ENCODE results near the gene DPP8.
"Not testable (repeated sequence)": the region's sequence is repeated elsewhere in the genome, so short reads cannot be mapped to it uniquely, and the experiment has no call there.

DPP8 gene

DNA sequence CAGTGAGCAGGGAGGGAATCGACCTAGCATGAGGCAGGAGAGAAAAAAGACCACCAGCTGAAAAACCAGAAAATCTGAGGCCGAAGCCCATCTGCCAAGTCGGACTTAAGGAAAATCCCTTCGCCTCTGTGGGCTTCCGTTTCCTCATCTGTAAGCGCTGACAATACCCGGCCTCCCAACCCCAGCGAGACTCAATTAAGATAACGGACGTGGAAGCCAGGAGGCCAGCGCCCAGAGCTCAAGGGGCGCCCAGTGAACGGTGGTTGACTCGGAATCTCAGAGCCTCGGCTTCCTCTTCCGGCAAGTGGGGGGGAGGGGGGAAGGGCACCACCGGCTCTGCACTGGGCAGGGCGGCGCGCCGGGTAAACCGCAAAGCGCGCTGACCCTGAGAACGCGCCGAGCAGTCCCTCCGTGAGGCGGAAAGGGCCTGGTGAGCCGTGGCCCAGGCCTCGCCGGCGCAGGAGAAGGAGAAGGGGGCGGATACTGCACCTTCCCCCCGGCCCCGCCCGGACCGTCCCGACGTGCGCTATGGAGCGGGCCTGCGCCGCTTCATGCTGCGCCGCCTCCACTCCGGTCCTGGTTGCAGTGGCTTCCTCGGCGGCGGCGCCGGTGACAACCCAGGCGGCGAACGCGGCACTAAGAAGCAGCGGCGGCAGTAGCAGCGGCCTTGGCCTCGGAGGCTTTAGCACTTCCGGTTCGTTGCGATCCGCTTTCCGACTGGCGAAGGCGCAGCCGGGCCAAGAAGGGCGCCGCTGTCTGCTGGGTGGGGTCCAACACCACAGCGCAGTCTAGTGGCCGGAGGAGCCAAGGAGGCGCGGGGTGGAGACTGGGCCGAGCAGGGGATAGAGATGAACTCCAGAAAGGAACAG lies at the start of gene DPP8:
Gene DPP8, minus strand, starts transcription at position 693 of the 869 bp plus-strand sequence. CDS start 5,136 bp downstream, outside the sequence.
- peak; percentile 68 for DNase-seq

DNA sequence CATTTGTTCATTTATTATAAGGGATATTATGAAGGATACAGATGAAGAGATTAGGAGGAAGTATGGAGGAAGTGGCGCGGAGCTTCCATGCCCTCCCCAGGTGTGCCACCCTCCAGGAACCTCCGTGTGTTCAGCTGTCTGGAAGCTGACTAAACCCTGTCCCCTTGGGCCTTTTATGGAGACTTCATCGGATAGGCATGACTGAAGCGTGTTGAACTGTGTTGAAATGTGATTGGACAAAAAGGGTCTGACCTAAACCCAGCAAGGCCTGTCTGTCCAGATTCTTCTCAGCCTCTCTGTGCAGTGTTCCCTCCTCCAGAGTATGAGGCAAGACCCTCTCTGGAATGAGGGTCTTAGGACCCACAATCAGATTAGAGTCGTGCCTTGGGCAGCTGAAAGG lies 44.4 kb upstream of the DPP8 start:
- no peak for DNase-seq

DNA sequence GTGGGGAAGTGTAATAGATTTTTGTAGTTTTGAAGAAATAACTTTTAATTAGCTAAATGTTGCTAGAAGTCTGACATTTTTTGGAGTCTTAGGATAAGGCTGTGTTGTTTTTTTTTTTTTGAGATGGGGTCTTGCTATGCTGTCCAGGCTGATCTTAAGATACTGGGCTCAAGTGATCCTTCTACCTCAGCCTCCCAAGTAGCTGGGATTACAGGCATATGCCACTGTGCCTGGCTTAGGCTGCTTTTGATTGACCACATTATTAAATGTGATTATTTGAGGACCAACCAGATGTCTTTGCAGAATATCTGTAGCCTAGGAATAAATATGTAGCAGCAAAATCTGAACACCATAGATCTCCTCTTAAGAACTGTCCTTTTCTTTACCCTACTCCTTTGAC lies 42.5 kb upstream of the DPP8 start:
- DNase-seq = no peak

DNA sequence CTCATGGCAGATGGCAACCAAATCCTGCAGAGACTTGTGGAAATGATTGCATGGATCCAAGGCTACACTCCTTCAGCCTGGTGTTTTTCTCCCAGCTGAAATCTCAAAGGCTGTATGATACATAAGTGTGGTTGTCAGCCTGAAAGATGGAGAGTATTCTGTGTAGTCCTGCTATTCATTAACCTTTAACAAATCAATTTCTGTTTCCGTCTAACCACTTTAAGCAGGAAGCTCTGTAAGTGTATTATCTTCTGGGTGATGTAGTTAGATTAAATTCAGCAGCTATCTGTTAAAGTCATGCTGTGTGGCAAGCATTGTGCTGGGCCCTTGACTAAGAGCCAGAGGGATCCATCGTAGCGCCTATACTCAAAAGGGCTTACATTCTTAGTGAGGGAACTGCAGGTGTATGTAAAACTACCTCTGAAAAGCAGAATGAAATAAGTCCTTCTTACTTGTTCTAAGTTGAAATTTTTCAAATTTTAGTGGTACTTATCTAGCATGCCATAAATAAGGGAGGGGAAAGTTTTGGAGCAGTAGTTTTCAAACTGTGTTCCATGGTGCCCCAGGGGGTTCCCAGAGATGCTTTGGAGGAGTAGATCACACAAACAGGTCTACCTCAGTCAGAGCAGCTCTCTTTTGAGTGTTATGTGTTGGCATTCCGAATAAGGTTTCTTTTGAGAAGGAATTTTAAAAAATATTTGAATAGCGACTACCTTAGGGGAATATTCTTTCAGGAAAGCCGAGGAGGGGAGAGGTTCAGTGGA lies 41.7 kb upstream of the DPP8 start:
- no peak for DNase-seq

DNA sequence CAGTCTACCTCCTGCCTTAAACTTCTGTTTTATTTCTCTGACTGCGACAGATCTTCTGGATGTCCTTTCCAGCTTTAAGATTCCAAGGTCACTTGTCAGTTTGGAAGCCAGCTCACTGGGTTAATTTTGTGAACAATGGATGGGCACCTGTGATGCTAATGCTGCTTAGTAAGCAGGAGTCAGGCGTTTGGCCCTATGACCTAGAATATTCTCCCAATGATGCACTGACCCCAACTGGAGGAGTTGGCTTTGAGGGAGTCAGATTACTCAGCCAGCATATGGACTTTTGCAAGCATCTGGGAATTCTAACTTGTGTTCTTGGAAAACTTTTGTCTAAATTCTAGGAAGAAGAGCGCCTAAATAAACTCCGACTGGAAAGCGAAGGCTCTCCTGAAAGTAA lies 40.8 kb upstream of the DPP8 start:
- DNase-seq = no peak

DNA sequence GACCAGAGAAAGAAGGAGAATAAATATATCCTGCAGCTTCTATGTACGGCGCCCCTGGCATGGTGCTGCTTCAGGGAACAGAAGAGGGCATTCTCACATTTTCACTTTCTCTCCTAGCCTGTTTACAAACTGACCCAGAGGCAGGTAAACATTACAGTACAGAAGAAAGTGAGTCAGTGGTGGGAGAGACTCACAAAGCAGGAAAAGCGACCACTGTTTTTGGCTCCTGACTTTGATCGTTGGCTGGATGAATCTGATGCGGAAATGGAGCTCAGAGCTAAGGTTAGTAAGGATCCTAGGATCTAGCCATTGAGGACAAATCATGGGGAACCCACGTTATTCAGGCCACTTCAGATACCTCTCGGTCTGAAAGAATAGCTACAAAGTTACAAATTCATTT lies 39.1 kb upstream of the DPP8 start:
- no peak for DNase-seq

DNA sequence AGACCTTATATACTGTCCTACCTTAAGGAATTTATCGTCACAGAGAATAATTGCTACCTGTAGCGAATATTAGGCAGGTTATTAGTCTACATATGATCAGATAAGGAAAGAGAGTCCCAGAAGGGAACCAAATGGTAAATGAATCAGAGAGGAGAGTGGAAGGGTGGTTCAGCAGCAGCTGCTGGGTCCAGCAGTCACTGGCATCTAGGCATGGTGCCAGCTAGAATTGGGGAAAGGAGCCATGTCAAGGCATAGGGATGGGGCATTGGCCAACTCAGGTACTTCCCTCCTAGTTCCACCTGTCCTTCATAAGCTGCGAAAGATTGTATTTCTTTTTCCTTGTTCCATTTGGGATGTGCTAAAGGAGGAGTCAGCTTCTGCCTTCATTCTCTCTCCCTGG lies 36.2 kb upstream of the DPP8 start:
- DNase-seq = no peak

DNA sequence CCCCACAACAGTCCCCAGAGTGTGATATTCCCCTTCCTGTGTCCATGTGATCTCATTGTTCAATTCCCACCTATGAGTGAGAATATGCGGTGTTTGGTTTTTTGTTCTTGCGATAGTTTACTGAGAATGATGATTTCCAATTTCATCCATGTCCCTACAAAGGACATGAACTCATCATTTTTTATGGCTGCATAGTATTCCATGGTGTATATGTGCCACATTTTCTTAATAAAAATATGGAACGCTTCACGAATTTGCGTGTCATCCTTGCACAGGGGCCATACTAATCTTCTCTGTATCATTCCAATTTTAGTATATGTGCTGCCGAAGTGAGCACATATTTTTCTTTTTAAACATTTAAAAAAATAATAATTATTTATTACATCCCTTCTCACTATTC lies 35.4 kb upstream of the DPP8 start:
- DNase-seq = not testable (repeated sequence)

DNA sequence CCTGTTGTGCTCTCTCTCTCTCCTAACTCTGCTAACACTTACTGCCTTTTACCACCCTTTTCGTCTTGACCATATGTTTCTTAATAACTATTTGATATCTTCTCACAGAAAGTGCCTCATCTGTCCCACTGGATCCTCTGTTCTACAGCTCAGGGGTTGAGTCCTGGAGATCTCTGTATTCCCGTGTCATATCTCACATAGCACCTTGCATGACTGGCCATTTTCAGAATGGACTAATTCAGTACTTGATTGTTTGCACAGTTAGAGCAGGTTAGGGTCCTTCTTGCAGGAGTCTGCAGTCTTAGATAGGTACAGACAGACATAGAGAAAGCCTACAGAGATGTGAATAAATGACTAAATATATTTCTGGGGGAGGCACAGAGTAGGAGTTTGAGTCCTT lies 33.7 kb upstream of the DPP8 start:
- no peak for DNase-seq

DNA sequence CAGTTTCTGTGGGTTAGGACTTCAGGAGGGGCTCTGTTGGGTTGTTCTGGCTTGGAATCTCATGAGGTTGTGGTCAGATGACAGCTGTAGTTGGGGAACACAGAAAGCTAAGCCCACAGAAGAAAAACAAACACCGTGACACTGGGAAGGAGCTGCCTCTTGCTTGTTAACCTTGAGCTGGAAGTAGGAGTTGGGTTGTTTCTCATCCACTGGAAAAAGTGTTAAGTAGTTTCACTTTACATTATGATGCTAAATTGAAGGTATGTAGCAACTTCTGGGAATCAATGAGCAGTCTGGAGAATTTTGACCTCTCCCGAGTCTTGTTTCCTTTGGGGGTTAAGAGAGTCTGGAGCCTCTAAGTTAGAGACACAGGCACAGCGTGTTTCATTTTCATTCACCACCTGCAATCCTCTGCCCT lies 33.2 kb upstream of the DPP8 start:
- no peak for DNase-seq

DNA sequence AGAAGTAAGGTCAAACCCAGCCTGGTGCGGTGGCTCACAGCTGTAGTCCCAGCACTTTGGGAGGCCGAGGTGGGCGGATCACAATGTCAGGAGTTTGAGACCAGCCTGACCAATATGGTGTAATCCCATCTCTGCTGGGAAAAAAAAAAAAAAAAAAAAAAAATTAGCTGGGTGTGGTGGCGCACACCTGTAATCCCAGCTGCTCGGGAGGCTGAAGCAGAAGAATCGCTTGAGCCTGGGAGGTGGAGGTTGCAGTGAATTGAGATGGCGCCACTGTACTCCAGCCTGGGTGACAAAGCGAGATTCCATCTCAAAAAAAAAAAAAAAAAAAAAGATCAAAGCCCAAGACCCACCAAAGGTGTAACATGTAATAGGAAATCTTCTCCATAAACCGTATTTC lies 31.8 kb upstream of the DPP8 start:
- DNase-seq = not testable (repeated sequence)

DNA sequence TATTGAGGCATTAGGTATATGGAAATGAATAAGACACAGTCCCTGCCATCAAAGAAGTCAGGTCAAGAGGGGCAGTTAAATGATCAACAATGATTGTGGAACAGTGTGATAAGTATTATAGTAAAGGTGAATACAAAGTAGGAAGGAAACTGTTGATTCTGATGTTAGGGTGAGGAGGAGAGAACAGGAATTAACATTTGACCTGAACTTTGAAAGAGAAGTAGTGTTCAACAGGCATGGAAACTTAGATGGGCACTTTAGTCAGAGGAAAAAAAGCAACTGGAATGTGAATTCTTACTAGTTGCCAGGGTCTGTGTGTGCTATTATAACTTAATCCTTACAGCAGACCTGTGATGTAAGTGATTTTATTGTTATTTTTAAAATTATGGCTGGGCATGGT lies 30.4 kb upstream of the DPP8 start:
- no peak for DNase-seq

DNA sequence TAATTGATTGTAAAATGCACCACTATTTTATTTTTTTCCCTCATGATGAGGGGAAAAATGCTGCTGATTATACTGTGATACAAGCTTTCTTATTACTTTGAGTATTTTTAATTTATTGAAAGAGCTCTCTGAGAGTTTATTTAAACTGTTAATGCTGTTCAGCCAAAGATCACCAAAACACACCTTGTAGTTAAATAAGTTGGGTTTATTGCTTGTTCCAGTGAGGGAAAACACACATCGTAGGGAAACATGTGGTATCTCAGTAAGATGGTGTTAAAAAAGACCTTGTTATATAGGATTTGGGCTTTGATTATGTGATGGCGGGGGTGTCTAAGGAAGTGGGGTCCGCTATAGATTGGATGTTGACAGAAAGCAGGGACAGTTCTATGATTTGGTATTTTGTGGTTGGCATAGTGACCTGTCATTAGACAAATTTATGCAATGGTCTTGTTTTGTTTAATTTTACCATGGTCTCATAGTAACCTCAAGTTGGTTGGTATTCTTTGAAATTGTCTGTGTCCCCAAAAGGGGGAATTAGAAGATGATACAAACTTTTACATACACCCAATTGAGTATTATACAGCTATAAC lies 23.8 kb upstream of the DPP8 start:
- DNase-seq = no peak

DNA sequence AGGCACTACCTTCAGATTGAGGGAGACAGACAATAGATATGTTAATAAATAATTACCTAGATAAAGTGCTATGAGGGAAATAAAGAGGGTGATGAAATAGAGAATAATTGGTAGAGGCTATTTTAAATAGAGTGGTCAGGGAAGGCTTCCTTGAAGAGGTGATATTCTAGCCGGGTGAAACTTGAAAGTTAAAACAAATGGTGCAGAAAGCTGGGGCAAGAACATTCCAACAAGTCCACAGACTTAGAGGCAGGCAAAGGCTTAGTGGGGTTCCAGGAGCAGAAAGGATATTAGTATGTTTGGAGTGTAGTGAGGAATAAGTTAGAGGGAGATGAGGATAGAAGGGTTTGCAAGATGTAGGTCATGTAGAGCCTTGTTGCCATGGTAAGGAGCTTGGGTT lies 22.8 kb upstream of the DPP8 start:
- DNase-seq = no peak

DNA sequence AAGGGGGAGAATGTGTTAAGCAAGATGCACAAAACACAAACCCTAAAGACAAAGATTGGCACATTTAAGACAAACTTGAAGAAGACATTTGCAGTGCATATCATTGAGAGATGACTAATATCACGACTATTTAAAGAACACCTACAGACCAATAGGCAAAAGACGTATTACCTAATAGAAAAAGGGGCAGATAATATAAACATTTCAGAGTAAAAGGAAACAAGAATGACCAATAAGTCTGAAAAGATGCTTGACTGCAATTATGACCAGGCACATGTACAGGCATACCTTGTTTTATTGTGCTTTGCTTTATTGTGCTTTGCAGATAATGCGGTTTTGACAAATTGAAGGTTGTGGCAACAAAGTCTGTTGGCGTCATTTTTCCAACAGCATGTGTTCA lies 17.7 kb upstream of the DPP8 start:
- DNase-seq = no peak

DNA sequence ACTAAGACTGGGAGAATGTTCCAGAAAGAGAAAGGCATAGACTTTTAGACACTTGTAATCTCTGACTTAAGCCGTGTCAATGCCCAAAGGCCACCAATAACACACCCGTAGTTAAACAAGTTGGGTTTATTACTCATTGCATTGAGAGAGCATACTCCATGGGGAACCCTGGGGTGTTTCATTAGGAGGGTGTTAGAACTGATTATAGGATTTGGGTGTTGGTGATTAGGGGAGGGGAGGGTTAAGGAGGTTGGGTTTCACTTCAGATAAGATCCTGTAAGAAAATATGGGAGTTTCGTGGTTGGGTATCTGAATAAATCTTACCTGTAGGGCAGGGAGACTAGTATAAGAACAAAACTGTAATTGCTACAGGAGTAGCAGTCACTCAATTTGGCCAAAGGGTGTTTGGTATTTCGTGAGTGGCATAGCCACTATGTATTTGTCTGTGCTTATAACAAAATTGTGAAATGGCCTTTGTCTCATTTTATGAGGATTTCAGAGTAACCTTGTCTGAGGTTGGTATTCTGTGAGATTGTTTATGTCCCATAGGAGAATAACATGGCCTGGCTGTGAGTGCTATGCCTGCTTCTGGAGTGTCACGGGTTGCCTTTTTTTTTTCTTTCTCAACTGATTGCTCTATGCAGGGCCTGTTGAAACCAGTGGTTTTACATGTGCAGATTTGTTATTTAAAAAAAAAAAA lies 15.7 kb upstream of the DPP8 start:
- DNase-seq = no peak

DNA sequence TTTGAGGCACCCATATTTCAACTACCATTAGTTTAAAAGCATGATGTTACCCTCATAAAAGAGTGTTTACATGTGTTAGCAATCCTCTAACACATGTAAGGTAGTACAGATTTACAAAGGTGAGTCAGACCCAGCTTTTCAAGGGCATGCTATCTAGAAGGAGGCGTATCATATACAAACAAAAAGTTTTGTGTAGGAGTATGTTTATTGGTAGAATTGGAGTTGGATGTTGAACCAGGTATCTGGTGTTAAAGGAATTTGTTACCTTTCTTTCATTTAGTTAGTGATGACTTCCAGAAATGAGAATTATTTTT lies 15.2 kb upstream of the DPP8 start:
- no peak for DNase-seq

DNA sequence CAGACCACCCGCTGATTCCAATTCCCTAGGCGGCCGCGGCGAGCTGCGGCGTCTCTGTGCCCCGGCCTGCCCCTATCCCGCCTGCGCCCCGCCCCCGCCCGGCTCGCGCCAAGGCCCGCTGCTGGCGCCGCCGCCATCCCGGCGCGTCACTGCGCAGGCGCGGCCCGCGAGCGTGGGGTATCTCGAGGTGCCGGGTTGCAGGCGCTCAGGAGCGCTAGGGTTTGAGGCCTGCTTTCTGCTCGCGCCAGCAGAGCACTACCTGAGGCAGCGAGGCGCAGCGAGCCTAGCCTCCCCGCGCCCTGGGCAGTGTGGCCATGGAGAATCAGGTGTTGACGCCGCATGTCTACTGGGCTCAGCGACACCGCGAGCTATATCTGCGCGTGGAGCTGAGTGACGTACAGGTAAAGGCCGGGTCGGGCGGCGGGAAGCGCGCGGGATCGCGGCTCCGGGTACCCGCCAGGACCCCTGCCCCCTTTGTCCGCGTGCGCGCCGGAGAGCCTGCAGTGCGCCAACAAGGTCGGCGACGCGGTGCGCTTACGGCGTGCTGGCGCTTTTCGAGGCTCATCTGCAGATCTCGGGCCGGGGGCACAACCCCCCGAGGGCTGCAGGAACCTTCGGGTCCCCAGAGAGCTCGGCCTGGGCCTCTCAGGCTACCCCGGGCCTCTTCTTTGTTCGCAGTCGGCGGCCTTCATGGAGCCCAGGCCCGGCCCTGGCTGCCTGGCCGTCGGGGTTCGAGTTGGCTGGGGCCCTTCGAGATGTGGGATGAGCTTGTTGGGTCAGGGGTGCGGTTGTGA lies 13.0 kb upstream of the DPP8 start, which contains the start of gene HACD3:
Gene HACD3, plus strand, starts transcription at position 146 of the 794 bp plus-strand sequence. Its CDS starts 169 bp downstream, at position 315.
- DNase-seq = peak; percentile 65

DNA sequence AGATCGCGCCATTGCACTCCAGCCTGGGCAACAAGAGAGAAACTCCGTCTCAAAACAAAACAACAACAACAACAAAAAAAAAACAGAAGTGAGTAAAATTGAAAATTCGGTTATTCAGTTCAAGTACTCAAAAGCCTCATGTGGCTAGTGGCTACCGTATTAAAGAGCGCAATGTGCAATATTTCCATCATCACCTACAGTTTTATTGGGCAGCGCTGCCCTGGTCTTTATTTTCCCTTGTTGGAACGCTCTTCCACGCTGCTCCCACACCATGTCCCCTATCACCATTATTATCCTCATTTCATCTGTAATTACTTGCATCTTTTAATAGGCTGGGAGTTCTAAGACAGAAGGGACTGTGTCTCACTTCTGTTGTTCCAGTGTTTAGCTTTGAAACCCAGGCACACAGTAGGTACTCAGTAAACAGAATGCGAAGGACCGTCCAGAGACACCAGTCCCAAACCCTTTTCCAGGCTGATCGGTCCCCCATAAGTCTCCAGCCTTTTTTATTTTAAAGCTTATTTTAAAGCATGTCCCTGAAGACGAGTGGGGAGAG lies 12.4 kb upstream of the DPP8 start:
- no peak for DNase-seq

DNA sequence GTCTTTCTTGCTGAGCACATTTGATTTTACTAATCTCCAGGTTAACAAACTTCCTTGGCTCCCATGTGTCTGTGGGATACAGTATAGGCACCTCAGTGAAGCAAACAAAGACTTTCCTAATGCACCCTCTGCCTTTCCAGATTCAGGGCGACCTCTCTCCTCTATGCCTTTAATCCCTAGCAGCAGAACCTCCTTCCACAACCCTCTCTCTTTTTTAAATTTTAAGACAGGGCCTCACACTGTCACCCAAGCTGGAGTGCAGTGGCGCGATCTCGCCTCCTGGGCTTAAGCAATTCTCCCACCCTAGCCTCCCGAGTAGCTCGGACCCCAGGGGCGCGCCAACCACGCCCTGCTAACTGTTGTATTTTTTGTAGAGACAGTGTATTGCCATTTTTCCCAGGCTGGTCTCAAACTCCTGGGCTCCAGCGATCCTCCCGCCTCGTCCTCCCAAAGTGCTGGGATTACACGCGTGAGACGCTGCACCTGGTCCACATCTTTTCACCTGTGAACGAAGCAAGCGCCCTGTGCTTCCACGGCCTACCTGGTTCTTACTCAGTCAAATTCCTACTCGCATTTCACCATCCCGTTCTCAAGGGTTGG lies 11.1 kb upstream of the DPP8 start:
- DNase-seq = no peak

DNA sequence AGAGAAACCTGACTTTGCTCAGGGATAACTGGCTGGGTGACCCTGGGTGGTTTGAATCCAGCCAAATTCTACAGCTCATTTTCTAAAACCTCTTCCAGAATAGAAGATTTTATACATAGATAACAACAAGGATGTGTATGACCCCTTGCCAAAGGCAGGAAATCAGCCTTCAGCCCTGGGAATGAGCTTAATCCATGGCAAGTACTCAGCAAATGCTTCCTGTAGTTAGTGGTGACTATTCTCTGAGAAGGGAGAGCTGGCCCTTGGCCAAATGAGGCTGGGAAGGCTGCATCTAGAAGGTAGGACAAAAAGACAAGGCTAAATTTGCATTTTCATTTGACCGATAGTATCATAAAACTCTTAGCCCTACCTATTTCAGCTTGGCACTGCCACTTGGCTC lies 8.1 kb upstream of the DPP8 start:
- no peak for DNase-seq

DNA sequence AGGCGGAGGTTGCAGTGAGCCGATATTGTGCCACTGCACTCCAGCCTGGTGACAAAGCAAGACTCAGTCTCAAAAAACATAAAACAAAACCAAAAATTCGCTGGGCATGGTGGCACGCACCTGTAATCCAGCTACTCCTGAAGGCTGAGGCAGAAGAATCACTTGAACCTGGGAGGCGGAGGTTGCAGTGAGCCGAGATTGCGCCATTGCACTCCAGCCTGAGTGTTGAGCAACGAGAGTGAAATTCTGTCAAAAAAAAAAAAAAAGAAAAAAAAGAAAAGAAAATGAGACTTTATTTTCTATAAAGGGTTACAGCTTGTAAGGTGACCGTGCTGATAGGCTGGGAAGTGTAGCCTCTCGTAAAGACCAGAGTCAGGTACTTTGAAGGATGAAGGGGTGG lies 6.7 kb upstream of the DPP8 start:
- no peak for DNase-seq

All from NCI-H446 treated with DMSO at 0.1 percent for 48 hours (cell line).